HG03066 (cell line): ENCODE measurements around the gene GDI2.
"Not testable (repeated sequence)": the region's sequence is repeated elsewhere in the genome, so short reads cannot be mapped to it uniquely, and the experiment has no call there.

Experiments
- ATAC-seq: cut with Tn5 transposase; IDR thresholded peaks from one replicate; pipeline ENCODE4 v1.9.1; 2021; ENCODE audit warnings: low read depth; ENCODE audit not compliant: unreplicated experiment

GDI2 gene

DNA sequence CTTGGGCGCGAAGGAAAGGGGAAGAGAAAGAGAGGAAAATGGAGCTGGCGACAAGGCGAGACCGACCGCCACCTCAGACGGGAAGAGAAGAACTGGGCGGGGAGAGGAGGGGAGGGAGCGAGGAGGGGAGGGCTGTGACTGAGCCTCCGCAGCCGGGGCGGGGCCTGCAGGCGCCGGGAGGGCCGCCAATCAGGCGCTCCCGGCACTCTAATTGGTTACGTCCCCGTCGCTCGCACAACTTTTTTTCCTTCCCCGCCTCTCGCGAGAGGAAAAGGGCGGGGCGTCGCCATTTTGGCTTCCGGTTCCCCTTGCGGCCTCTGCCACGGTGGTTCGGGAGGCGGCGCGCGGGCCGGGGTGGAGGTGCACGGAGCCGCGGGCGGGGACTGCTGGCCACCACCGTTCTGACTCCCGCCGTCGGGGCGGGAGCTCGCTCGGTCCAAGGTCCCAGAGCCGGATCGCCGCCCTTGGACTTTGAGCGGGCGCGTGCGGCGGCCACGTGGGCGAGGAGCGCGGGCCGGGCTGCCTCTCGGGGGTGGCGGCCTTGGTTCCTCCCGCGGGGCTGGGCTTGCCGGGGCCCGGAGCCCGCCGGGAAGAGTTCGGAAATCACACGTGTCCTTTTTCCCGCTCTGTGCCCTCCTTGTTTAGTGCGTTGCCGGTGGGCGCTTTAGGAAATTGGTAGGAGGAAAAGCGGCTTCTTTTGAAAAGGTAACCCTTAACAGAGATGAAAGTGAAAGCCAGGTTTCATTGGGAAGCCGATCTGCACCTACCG lies at the start of gene GDI2:
Gene GDI2, minus strand, starts transcription at position 94 of the 769 bp plus-strand sequence. CDS start 176 bp downstream, outside the sequence.
- ATAC-seq: peak; percentile 67

DNA sequence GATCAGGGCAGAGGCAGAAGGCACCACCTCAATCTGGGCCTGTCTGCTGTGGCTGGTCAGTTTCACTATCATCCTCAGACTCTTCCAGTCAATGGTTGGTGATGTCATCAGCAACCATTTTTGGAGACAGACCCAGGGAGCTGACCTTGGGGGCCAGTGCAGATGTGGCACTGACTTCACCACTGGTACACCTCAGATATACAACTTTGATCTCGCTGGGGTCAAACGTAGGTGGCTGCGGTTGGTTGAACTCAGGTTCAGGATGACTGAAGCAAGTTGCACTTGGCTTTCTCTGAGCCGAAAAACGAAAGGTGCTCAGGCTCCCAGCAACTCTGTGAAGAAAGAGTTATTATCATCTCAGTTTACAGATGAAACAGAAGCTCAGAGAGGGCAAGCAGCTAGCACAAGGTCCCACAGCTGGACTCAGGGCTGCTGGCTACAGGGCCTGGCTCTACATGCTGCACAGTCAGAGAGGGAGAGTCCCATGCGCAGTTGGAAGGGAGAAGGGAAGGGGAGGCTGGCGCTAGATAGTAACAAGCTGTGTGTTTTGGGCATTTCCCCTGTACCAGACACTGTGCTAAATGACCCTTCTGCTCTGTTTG lies 49.2 kb upstream of the GDI2 start:
- ATAC-seq: peak; percentile 95

- ATAC-seq: no peak
Measured at GRCh38 chr10:5860066-5860465, 46.8 kb upstream of the GDI2 start.

- no peak for ATAC-seq
Measured at GRCh38 chr10:5858811-5859210, 45.6 kb upstream of the GDI2 start.

DNA sequence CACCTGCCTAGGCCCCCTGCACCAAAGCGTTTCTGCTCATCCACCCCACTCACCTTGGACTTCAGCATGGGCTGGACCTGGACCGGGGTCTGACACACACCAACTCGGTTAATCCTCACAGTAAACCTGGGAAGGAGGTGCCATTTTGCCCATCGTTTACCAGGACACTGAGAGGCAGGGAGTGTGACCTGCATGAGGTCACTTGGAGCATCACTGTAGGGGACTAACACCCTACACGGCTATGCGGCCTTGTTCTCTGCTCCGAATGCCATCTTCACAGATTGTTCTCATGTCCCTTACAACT lies 43.4 kb upstream of the GDI2 start:
- ATAC-seq: no peak

GRCh38 chr10:5855979-5856700 lies 42.9 kb upstream of the GDI2 start:
- ATAC-seq: no peak

- no peak for ATAC-seq
Measured at GRCh38 chr10:5854131-5854475, 40.9 kb upstream of the GDI2 start.

DNA sequence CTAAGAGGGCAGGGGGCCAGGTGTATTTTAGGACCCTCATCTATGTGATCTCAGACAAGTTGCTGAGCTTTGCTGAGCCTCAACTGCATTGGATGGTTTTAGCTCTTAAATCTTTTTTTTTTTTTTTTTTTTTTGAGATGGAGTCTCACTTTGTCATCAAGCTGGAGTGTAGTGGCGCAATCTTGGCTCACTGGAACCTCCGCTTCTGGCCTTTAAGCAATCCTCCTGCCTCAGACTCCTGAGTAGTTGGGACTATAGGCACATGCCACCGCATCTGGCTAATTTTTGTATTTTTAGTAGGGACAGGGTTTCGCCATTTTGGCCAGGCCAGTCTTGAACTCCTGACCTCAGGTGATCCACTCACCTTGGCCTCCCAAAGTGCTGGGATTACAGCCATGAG lies 33.4 kb upstream of the GDI2 start:
- not testable (repeated sequence) for ATAC-seq

GRCh38 chr10:5844345-5845055 lies 31.3 kb upstream of the GDI2 start:
- no peak for ATAC-seq

- ATAC-seq: no peak
Measured at GRCh38 chr10:5843686-5844344, 30.6 kb upstream of the GDI2 start.

DNA sequence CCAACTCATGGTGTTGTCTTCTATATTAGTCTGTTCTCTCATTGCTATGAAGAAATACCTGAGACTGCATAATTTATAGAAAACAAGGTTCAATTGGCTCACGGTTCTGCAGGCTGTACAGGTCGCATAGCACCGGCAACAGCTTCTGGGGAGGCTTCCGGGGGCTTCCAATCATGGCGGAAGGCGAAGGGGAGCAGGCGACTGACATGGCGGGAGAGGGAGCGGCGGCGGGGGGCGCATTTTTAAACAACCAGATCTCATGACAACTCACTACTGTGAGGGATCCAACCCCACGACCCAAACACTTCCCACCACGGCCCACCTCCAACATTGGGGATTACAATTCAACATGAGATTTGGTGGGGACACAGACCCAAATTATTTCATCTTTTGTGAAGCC lies 28.7 kb upstream of the GDI2 start:
- ATAC-seq: no peak

DNA sequence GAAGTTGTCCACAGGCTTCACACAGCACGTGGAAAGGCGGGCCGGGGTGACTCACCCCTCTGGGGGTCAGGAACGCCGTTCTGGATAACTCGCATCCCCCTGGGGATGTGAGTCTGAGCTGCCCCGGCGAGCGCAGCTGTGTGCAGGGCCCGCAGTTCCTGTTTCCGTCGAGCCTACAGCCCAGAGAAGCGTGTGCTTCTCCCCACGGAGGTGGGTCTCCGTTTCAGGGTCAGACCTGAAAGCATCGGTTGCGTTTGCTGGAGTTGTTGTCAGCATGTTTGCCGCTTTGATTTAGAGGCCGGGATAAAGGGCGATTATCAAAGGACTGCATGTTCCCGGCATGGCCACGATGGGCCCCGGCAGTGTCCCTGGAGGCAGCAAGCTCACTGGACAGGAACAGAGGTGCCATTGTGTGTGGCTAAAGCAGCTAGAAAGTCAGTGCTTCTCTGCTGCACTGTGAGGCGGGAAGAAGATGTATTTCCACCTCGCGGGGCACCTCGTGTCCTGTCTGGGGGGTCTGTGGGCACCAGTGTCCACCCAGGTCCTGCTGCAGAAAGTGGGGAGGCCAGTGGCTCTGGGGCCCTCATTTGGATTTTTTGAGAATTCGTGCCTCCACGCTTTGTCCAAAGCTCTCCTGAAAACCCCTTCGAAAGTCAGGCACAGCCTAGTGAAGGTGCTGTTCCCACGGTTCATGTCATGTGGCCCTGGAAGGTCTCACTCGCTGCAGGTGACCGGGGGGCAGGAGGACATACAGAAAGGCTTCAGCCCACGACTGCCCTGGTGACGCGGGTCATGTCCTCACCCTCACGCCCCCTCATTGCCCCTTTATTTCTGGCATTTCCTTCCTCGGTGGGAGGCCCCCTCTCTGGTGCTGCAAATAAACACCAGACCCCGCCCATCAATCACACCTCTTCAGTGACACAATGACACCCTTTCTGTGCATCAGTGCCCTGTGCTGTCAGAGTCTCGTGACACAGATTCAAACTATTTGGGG lies 27.4 kb upstream of the GDI2 start:
- ATAC-seq: peak; percentile 67

- not testable (repeated sequence) for ATAC-seq
Measured at GRCh38 chr10:5836181-5836580, 22.9 kb upstream of the GDI2 start.

DNA sequence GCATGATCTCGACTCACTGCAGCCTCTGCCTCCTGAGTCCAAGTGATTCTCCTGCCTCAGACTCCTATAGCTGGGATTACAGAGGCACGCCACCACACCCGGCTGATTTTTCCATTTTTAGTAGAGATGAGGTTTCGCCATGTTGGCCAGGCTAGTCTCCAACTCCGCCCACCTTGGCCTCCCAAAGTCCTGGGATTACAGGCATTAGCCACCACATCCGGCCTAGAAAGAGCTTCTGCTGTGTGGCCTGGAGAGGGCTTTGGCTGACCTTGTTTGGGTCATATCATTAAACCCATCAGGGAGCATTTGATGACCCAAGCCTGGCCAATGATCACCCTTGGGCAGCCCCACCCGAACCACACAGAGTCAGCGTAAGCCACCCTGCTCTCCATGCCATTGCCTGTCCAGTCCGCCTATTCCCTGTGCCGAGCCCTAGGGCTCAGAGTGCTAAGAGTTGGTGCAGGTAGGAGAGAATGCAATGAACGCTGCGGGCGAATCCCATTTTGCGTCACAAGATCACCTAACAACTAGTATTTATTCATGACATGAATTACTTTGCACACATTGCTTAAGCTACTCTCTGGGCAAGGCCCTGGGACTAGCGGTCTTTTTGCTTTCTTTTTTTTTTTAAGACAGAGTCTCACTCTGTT lies 22.3 kb upstream of the GDI2 start:
- no peak for ATAC-seq

DNA sequence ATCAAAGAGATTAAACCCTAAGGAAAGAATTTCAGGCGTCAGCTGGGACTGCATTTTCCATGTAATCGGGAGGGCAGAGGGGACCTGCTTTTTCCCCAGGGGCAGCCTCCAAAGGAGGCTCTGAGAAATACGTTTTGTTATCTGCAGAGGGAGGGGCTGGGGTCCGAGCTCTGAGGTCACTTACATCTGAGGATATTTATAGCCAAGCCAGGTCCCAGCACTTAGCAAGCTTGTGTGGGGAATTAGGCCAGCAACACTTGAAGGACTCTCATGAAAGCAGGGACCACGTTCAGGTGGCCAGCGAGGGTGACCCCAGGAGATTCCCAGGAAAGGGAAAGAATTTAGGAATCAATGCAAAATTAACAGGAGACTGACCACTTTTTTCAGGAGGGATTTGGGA lies 20.6 kb upstream of the GDI2 start:
- ATAC-seq: no peak

DNA sequence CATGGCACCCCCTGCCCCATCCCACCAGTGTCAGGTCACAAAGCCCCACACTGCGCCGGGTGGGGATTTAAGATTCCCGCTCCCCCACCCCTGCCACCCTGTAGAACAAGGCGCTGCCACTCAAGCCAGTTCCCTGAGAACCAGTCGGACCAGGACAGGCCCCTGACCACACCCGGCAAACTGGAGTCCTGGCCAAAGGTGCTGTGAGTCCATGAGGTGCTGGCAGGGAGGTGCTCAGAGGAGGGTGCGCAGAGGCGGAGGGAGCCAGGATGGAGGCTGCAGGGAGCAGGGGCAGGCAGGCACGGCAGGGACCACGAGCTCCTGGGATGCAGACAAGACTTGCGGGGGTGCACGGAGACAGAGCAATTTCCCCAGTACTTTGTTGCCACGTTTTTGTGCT lies 19.7 kb upstream of the GDI2 start:
- ATAC-seq: no peak

GRCh38 chr10:5831446-5831782 lies 18.2 kb upstream of the GDI2 start:
- no peak for ATAC-seq

DNA sequence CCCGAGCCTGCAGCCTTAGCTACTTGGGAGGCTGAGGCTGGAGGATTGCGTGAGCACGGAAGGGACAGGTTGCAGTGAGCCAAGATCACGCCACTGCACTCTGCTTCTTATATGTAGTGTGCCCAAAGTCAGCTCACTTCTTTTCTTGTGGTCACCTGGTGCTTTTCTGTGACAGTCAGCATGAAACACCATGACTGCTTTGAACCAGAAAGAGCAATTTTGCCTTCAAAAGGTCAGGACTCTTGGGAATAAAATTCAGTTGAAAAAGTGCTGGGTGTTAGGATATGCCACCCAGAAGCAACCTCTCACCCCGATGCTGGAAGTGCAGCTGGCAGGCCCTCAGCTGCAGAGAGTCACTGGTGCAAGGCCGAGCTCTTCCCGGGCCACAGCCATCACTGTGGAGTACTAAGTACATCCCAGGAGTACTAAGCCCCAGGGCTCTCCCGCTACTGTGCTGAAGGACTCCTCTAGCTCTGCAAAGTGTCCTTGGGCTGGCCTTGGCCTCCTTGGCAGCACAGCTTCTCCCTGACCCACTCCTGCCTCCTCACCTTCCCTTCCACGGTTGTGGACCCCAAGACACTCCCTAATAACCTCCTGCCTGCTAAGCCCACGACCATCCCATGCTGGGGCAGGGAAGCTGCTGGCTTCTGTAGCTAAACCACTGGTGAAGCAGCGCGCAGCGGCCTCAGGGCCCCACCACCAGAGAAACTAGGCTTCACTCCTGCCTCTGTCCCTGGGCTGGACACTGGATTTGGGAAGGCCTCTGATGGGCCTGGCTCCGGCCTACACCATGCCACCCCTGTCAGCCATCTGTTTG lies 17.6 kb upstream of the GDI2 start:
- ATAC-seq: no peak
